Measurements from ENCODE around the gene EIPR1. TPM values are rescaled to one million over a fixed set of nuclear protein-coding genes. Genes with fewer than 3 reads are reported as not detected.

EIPR1 gene
- total RNA-seq, 1 donor from 2014 or later, result 10.2 TPM

GRCh38 chr2:3336844-3337243 is 40.8 kb downstream of the EIPR1 start:
- intact Hi-C loops (cut with DNase I), result no loop called here
- no peak for DNase-seq (ENCODE audit: missing footprints)
- ATAC-seq, result no peak

- ATAC-seq, result peak; percentile 48
- intact Hi-C loops (cut with DNase I), result no loop called here
- DNase-seq (ENCODE audit: missing footprints), result peak; percentile 74
These were observed 42.9 kb downstream of the EIPR1 start for GRCh38 chr2:3334392-3335345.

- DNase-seq (ENCODE audit: missing footprints) (no peak), ATAC-seq (no peak)
- intact Hi-C loops (cut with DNase I), result no loop called here
These were observed 45.5 kb downstream of the EIPR1 start for GRCh38 chr2:3332133-3332532.

- intact Hi-C loops (cut with DNase I), result no loop called here
- ATAC-seq, result no peak
- no peak for DNase-seq (ENCODE audit: missing footprints)
These were observed 48.1 kb downstream of the EIPR1 start for GRCh38 chr2:3329491-3329890.

GRCh38 chr2:3326871-3327270 is 50.7 kb downstream of the EIPR1 start:
- ATAC-seq, result no peak
- intact Hi-C loops (cut with DNase I), result no loop called here
- DNase-seq (ENCODE audit: missing footprints), result no peak

GRCh38 chr2:3326182-3326537 is 51.5 kb downstream of the EIPR1 start:
- intact Hi-C loops (cut with DNase I), result no loop called here
- DNase-seq (ENCODE audit: missing footprints), result no peak
- ATAC-seq, result no peak

- ATAC-seq (no peak), DNase-seq (ENCODE audit: missing footprints) (no peak)
- intact Hi-C loops (cut with DNase I), result no loop called here
These were observed 52.0 kb downstream of the EIPR1 start for GRCh38 chr2:3325458-3326181.

GRCh38 chr2:3324404-3325281 is 53.0 kb downstream of the EIPR1 start:
- ATAC-seq (no peak), DNase-seq (ENCODE audit: missing footprints) (no peak)
- intact Hi-C loops (cut with DNase I), result no loop called here

GRCh38 chr2:3324036-3324386 is 53.6 kb downstream of the EIPR1 start:
- no peak for ATAC-seq
- DNase-seq (ENCODE audit: missing footprints), result no peak
- intact Hi-C loops (cut with DNase I), result no loop called here

- intact Hi-C loops (cut with DNase I), result no loop called here
- ATAC-seq, result no peak
- DNase-seq (ENCODE audit: missing footprints), result no peak
These were observed 54.1 kb downstream of the EIPR1 start for GRCh38 chr2:3323360-3324035.

GRCh38 chr2:3322311-3322970 is 55.2 kb downstream of the EIPR1 start:
- ATAC-seq (no peak), DNase-seq (ENCODE audit: missing footprints) (peak; percentile 66)
- intact Hi-C loops (cut with DNase I), result no loop called here

GRCh38 chr2:3321825-3322224 is 55.8 kb downstream of the EIPR1 start:
- intact Hi-C loops (cut with DNase I), result no loop called here
- no peak for ATAC-seq
- no peak for DNase-seq (ENCODE audit: missing footprints)

GRCh38 chr2:3320910-3321605 is 56.6 kb downstream of the EIPR1 start:
- ATAC-seq (no peak), DNase-seq (ENCODE audit: missing footprints) (no peak)
- intact Hi-C loops (cut with DNase I), result no loop called here

GRCh38 chr2:3319745-3320566 is 57.7 kb downstream of the EIPR1 start:
- ATAC-seq, result no peak
- intact Hi-C loops (cut with DNase I), result no loop called here
- DNase-seq (ENCODE audit: missing footprints), result no peak

GRCh38 chr2:3319134-3319533 is 58.5 kb downstream of the EIPR1 start:
- DNase-seq (ENCODE audit: missing footprints) (no peak), ATAC-seq (no peak)
- intact Hi-C loops (cut with DNase I), result no loop called here

- intact Hi-C loops (cut with DNase I), result no loop called here
- ATAC-seq (no peak), DNase-seq (ENCODE audit: missing footprints) (no peak)
These were observed 59.6 kb downstream of the EIPR1 start for GRCh38 chr2:3317871-3318590.
